Measurements from ENCODE around the gene KLK2. TPM values are rescaled to one million over a fixed set of nuclear protein-coding genes. Genes with fewer than 3 reads are reported as not detected.

KLK2 gene
- total RNA-seq, 1 experiment from 2014 or later: not detected

- POLR2A ChIA-PET: no interaction called here
- RAD21 ChIA-PET (ENCODE audit: low non-redundant PET in 1 of 2, low total read pairs in 2 of 2, uncharacterized antibody in 2 of 2, unreplicated experiment in 2 of 2): no interaction called here
- Histone ChIP-seq H3K36me3 (ENCODE audit: control insufficient read depth in 1 of 2, insufficient read depth in 2 of 2, low read length in 2 of 2) (no peaks in the 10 kb centered on the region), H3K27me3 (ENCODE audit: insufficient read depth, low read length) (peaks cover 77% of the 10 kb centered on the region), H3K9ac (ENCODE audit: low read length) (no peak overlapping the region), H3K9me2 (ENCODE audit: insufficient read depth) (no peaks in the 10 kb centered on the region), H3K79me2 (ENCODE audit: insufficient read depth, low read length) (no peaks in the 10 kb centered on the region), H4K20me1 (ENCODE audit: insufficient read depth) (no peaks in the 10 kb centered on the region), H2AFZ (ENCODE audit: low read depth, low read length, poor library complexity, severe bottlenecking) (no peak overlapping the region), H3K4me1 (ENCODE audit: control insufficient read depth in 1 of 2, insufficient read depth in 2 of 2, low read length in 2 of 2) (no peaks in the 10 kb centered on the region), H3K27ac (ENCODE audit: low read depth, low read length) (no peak overlapping the region), H3K9me3 (ENCODE audit: control insufficient read depth in 1 of 2, insufficient read depth in 1 of 2, low read depth in 1 of 2, low read length in 2 of 2) (no peaks in the 10 kb centered on the region), H3K4me3 (replicated peaks in 1 of 2; ENCODE audit: low read depth in 1 of 2, low read length in 2 of 2) (no peak overlapping the region), H3K4me2 (ENCODE audit: low read length) (no peak overlapping the region)
- DNase-seq (ENCODE audit: low read depth, low spot score): no peak
- no TSS peak for BruUV-seq (replicated peaks)
- intact Hi-C loops (cut with micrococcal nuclease): no loop called here
- TF ChIP-seq SP1 (IDR thresholded peaks at IDR 0.05; ENCODE audit: low read depth) (no peak), EZH2phosphoT487 (IDR thresholded peaks at IDR 0.05; ENCODE audit: borderline replicate concordance) (no peak), SIN3A (IDR thresholded peaks at IDR 0.05; ENCODE audit: low read depth) (no peak), ATF3 (IDR thresholded peaks at IDR 0.05) (no peak)
- no peak for ATAC-seq
- CTCF ChIA-PET: no interaction called here
These were observed 2.7 kb upstream of the KLK2 start for GRCh38 chr19:50870417-50871089.

GRCh38 chr19:50874211-50874610 lies 972 bp downstream of the KLK2 start:
- Histone ChIP-seq H3K9ac (ENCODE audit: low read length) (no peak overlapping the region), H2AFZ (ENCODE audit: low read depth, low read length, poor library complexity, severe bottlenecking) (no peak overlapping the region), H3K27ac (ENCODE audit: low read depth, low read length) (no peak overlapping the region), H3K4me1 (ENCODE audit: control insufficient read depth in 1 of 2, insufficient read depth in 2 of 2, low read length in 2 of 2) (no peaks in the 10 kb centered on the region), H3K79me2 (ENCODE audit: insufficient read depth, low read length) (no peaks in the 10 kb centered on the region), H3K27me3 (ENCODE audit: insufficient read depth, low read length) (peaks cover 77% of the 10 kb centered on the region), H3K9me2 (ENCODE audit: insufficient read depth) (no peaks in the 10 kb centered on the region), H3K9me3 (ENCODE audit: control insufficient read depth in 1 of 2, insufficient read depth in 1 of 2, low read depth in 1 of 2, low read length in 2 of 2) (no peaks in the 10 kb centered on the region), H4K20me1 (ENCODE audit: insufficient read depth) (no peaks in the 10 kb centered on the region), H3K4me2 (ENCODE audit: low read length) (no peak overlapping the region), H3K4me3 (replicated peaks in 1 of 2; ENCODE audit: low read depth in 1 of 2, low read length in 2 of 2) (no peak overlapping the region), H3K36me3 (ENCODE audit: control insufficient read depth in 1 of 2, insufficient read depth in 2 of 2, low read length in 2 of 2) (no peaks in the 10 kb centered on the region)
- no peak for ATAC-seq
- ChIA-PET POLR2A (interaction anchor here (0.5 kb wide), 1 partner anchor 347 kb away, joined by 3 read pairs; no protein-coding TSS in a partner anchor), RAD21 (ENCODE audit: low non-redundant PET in 1 of 2, low total read pairs in 2 of 2, uncharacterized antibody in 2 of 2, unreplicated experiment in 2 of 2) (no interaction called here), CTCF (no interaction called here)
- intact Hi-C loops (cut with micrococcal nuclease): no loop called here
- no peak for DNase-seq (ENCODE audit: low read depth, low spot score)
- no TSS peak for BruUV-seq (replicated peaks)
- no peak for TF ChIP-seq EZH2phosphoT487 (IDR thresholded peaks at IDR 0.05; ENCODE audit: borderline replicate concordance)
- no peak for TF ChIP-seq SIN3A (IDR thresholded peaks at IDR 0.05; ENCODE audit: low read depth)

All from HCT116 (cell line).